22Rv1 (cell line): ENCODE measurements around the gene CASP4.

Experiments used
- ZFX ChIP-seq: fragments of 450-650 bp; IDR thresholded peaks from 2 replicates; pipeline ENCODE4 v1.6.1; 2017; ENCODE audit warnings: antibody characterized with exemption, borderline replicate concordance
- TF ChIP-seq, protein P1 (sequence below): fragments of 450-650 bp; IDR thresholded peaks from 2 replicates; pipeline ENCODE4 v1.5.1; 2017; ENCODE audit warnings: mild to moderate bottlenecking

DNA sequence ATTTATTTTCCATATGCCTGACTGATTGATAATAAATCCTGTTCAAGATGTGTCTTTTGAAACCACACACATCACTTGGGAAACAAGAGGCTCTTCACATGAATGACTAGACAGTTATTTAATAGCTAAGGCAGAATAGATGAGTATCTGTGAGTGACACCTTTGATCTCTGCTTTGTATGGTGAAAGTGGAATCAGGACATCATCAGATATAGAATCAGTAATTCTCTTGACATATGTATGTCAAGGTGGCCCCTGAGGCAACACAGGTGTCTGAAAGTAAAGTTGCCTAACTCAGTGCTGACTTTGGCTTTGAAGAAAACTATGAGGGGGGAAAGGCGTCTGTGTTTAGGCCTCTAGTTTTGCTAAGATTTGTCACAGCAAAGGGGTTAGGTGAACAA is 11.5 kb upstream of the CASP4 start:
- TF ChIP-seq, protein P1, sequence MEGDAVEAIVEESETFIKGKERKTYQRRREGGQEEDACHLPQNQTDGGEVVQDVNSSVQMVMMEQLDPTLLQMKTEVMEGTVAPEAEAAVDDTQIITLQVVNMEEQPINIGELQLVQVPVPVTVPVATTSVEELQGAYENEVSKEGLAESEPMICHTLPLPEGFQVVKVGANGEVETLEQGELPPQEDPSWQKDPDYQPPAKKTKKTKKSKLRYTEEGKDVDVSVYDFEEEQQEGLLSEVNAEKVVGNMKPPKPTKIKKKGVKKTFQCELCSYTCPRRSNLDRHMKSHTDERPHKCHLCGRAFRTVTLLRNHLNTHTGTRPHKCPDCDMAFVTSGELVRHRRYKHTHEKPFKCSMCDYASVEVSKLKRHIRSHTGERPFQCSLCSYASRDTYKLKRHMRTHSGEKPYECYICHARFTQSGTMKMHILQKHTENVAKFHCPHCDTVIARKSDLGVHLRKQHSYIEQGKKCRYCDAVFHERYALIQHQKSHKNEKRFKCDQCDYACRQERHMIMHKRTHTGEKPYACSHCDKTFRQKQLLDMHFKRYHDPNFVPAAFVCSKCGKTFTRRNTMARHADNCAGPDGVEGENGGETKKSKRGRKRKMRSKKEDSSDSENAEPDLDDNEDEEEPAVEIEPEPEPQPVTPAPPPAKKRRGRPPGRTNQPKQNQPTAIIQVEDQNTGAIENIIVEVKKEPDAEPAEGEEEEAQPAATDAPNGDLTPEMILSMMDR = no peak
- TF ChIP-seq ZFX = no peak
